HL-60 (cell line): ENCODE results near the gene SGMS2.

Source experiments
- DNase-seq, 2 experiments: peaks; one replicate each; pipeline ENCODE4 v3.0.0-alpha.2; 2010 to 2020; ENCODE audit warnings: low read depth in 1 of 2, low spot score in 1 of 2
- H3K27ac ChIP-seq: fragments of 250-450 bp; sonication (Bioruptor Pico); replicated peaks from 2 replicates; pipeline ENCODE4 v1.5.1; 2020; ENCODE audit warnings: mild to moderate bottlenecking, moderate library complexity
- H3K27me3 ChIP-seq: fragments of 250-450 bp; sonication (Bioruptor Pico); 2 replicates; pipeline ENCODE4 v1.5.1; 2021; ENCODE audit warnings: mild to moderate bottlenecking, moderate library complexity; ENCODE audit not compliant: insufficient read depth, poor library complexity, severe bottlenecking
- H3K4me3 ChIP-seq: replicated peaks from 2 replicates; pipeline ENCODE4 v1.5.1; 2011; ENCODE audit warnings: mild to moderate bottlenecking, control low read depth, low read length; ENCODE audit not compliant: insufficient read depth
- CTCF ChIP-seq: IDR thresholded peaks from one replicate; pipeline ENCODE4 v1.5.1; 2011; ENCODE audit warnings: low read length, control low read depth, inconsistent platforms; ENCODE audit not compliant: insufficient read depth
- GABPA ChIP-seq: IDR thresholded peaks from 2 replicates; pipeline ENCODE4 v1.6.1; 2012; ENCODE audit warnings: low read depth
- POLR2AphosphoS5 ChIP-seq: IDR thresholded peaks from 2 replicates; pipeline ENCODE4 v1.6.1; 2012; ENCODE audit warnings: low read depth
- SPI1 ChIP-seq: IDR thresholded peaks from 2 replicates; pipeline ENCODE4 v1.6.1; 2012; ENCODE audit warnings: low read depth, mild to moderate bottlenecking, borderline replicate concordance
- TF ChIP-seq, protein P1 (sequence below): IDR thresholded peaks from 2 replicates; pipeline ENCODE4 v1.6.1; 2012; ENCODE audit warnings: low read depth; ENCODE audit not compliant: insufficient replicate concordance

The SGMS2 gene

DNA sequence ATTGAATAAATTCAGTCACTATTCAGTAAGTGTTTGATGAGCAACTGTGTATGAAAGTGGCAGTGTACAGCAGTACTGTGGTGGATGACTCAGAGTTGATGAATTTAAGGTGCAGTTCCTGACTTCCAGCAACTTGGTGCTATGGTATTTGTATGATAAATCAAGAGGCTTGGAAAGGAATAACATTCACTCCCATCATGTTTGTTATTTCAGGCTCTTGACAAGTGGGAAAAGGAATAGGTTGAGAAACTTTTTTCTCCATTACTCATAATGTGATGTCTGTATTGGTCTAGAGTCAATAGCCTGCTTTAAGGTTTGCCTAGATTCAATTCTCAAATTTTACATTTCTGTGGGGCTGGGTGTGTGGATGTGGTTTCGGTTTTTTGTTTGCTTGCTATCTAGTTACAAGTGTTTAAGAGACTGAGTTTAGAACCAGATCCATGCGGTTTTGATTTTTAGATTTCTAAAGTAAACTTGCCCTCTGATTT is 71.5 kb downstream of the SGMS2 start:
- DNase-seq = no peak
- Histone ChIP-seq H3K27me3 (no peaks in the 10 kb centered on the region), H3K4me3 (no peak overlapping the region), H3K27ac (no peak overlapping the region)
- TF ChIP-seq, protein P1, sequence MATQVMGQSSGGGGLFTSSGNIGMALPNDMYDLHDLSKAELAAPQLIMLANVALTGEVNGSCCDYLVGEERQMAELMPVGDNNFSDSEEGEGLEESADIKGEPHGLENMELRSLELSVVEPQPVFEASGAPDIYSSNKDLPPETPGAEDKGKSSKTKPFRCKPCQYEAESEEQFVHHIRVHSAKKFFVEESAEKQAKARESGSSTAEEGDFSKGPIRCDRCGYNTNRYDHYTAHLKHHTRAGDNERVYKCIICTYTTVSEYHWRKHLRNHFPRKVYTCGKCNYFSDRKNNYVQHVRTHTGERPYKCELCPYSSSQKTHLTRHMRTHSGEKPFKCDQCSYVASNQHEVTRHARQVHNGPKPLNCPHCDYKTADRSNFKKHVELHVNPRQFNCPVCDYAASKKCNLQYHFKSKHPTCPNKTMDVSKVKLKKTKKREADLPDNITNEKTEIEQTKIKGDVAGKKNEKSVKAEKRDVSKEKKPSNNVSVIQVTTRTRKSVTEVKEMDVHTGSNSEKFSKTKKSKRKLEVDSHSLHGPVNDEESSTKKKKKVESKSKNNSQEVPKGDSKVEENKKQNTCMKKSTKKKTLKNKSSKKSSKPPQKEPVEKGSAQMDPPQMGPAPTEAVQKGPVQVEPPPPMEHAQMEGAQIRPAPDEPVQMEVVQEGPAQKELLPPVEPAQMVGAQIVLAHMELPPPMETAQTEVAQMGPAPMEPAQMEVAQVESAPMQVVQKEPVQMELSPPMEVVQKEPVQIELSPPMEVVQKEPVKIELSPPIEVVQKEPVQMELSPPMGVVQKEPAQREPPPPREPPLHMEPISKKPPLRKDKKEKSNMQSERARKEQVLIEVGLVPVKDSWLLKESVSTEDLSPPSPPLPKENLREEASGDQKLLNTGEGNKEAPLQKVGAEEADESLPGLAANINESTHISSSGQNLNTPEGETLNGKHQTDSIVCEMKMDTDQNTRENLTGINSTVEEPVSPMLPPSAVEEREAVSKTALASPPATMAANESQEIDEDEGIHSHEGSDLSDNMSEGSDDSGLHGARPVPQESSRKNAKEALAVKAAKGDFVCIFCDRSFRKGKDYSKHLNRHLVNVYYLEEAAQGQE = no peak
- TF ChIP-seq SPI1 (no peak), POLR2AphosphoS5 (no peak), GABPA (no peak), CTCF (no peak)

DNA sequence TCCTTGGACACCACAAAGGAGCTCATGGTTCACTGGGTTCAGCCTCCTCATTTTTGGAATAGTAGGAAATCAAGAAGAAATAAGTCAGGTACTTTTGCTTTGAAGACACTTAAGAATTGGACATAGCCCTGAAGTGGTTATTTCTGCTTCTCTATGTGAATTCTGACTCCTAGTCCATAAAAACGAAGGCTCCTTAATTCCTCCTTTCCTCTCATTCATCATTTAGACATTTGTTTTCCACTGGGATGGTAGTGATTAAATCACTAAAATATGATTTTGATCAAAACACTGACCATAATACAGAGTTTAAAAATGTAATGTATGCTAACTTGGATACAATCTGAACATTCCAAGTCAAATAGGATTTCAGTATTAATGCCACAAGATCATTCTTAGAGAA is 71.9 kb downstream of the SGMS2 start:
- H3K4me3 ChIP-seq = no peak overlapping the region
- no peaks in the 10 kb centered on the region for H3K27me3 ChIP-seq
- no peak for DNase-seq
- TF ChIP-seq POLR2AphosphoS5 (no peak), CTCF (no peak), SPI1 (no peak), GABPA (no peak)
- TF ChIP-seq, protein P1 = no peak
- H3K27ac ChIP-seq = no peak overlapping the region

DNA sequence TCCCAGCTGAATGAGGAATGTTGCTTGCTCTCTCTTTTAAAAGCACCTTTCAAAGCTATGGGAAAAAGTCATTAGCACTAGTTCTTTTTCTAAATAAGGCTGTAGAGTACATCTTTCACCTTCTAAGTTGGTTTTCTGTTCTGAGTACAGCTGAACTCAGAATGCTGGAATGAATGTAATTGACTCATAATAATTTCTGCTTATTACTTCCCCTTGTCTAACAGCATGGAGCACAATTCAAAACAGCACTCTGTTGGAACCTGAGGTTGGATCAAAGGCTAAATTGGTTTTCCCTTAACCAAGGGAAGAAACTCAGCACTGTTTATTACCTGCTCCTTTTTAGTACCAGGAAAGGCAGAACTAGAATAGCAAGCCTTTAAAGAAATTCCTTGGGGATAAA is 73.1 kb downstream of the SGMS2 start:
- H3K4me3 ChIP-seq = no peak overlapping the region
- H3K27me3 ChIP-seq = no peaks in the 10 kb centered on the region
- no peak overlapping the region for H3K27ac ChIP-seq
- no peak for DNase-seq
- TF ChIP-seq, protein P1 = no peak
- TF ChIP-seq CTCF (no peak), SPI1 (no peak), GABPA (no peak), POLR2AphosphoS5 (no peak)
